Measurements from ENCODE around the gene RHOU.

The RHOU gene

GRCh38 chr1:228758447-228758846, 23.2 kb downstream of the RHOU start:
- TF ChIP-seq CTCF (IDR thresholded peaks at IDR 0.05; ENCODE audit: borderline replicate concordance, insufficient read depth, low read depth, low read length) = no peak
- no peak overlapping the region for H3K4me3 ChIP-seq (ENCODE audit: low read depth, low read length)

GRCh38 chr1:228760979-228761378, 25.7 kb downstream of the RHOU start:
- TF ChIP-seq CTCF (IDR thresholded peaks at IDR 0.05; ENCODE audit: borderline replicate concordance, insufficient read depth, low read depth, low read length) = no peak
- H3K4me3 ChIP-seq (ENCODE audit: low read depth, low read length) = no peak overlapping the region

GRCh38 chr1:228763561-228763960, 28.3 kb downstream of the RHOU start:
- no peak for TF ChIP-seq CTCF (IDR thresholded peaks at IDR 0.05; ENCODE audit: borderline replicate concordance, insufficient read depth, low read depth, low read length)
- H3K4me3 ChIP-seq (ENCODE audit: low read depth, low read length) = no peak overlapping the region

- no peak for TF ChIP-seq CTCF (IDR thresholded peaks at IDR 0.05; ENCODE audit: borderline replicate concordance, insufficient read depth, low read depth, low read length)
- H3K4me3 ChIP-seq (ENCODE audit: low read depth, low read length) = no peak overlapping the region
These were observed 30.1 kb downstream of the RHOU start for GRCh38 chr1:228765168-228765946.

GRCh38 chr1:228766788-228767187, 31.5 kb downstream of the RHOU start:
- TF ChIP-seq CTCF (IDR thresholded peaks at IDR 0.05; ENCODE audit: borderline replicate concordance, insufficient read depth, low read depth, low read length) = no peak
- no peak overlapping the region for H3K4me3 ChIP-seq (ENCODE audit: low read depth, low read length)

GRCh38 chr1:228767636-228768354, 32.5 kb downstream of the RHOU start:
- no peak for TF ChIP-seq CTCF (IDR thresholded peaks at IDR 0.05; ENCODE audit: borderline replicate concordance, insufficient read depth, low read depth, low read length)
- no peak overlapping the region for H3K4me3 ChIP-seq (ENCODE audit: low read depth, low read length)
